Chondrocyte (in vitro differentiated cells): ENCODE measurements around the gene TBC1D17. TPM values are rescaled to one million over a fixed set of nuclear protein-coding genes. Genes with fewer than 3 reads are reported as not detected.
A peak's percentile ranks its signal among the peaks of the same experiment; 100 is the strongest.

Source experiments
- DNase-seq: peaks from one replicate; pipeline ENCODE4 v3.0.0; 2021; ENCODE audit warnings: mixed read lengths, low spot score
- H3K27ac Mint-ChIP-seq: one replicate; pipeline ENCODE4 v1.8.0; 2021; ENCODE audit warnings: mild to moderate bottlenecking, moderate library complexity, mixed read lengths; ENCODE audit not compliant: unreplicated experiment
- H3K27me3 Mint-ChIP-seq: 2 replicates; pipeline ENCODE4 v1.8.0; 2021; ENCODE audit warnings: low read depth, mixed read lengths
- H3K36me3 Mint-ChIP-seq: 2 replicates; pipeline ENCODE4 v1.8.0; 2021; ENCODE audit warnings: low read depth, mixed read lengths
- H3K4me1 Mint-ChIP-seq: 2 replicates; pipeline ENCODE4 v1.8.0; 2021; ENCODE audit warnings: low read depth, mild to moderate bottlenecking, mixed read lengths
- H3K4me3 Mint-ChIP-seq: one replicate; pipeline ENCODE4 v1.8.0; 2021; ENCODE audit warnings: mild to moderate bottlenecking, moderate library complexity, mixed read lengths; ENCODE audit not compliant: unreplicated experiment
- H3K9me3 Mint-ChIP-seq: 2 replicates; pipeline ENCODE4 v1.8.0; 2021; ENCODE audit warnings: low read depth, mixed read lengths
- CTCF ChIP-seq: fragments of 200-600 bp; sonication (generic); IDR thresholded peaks from 2 replicates; pipeline ENCODE4 v1.5.0; 2021; ENCODE audit warnings: antibody characterized with exemption, mild to moderate bottlenecking, moderate library complexity
- total RNA-seq: library from RNA; stranded (reverse); gene quantifications from 3 replicates; pipeline ENCODE4 v1.2.1, GENCODE V29; 2021

Gene TBC1D17
- total RNA-seq, 1 donor from 2014 or later = 44.8 TPM

- no peak overlapping the region for H3K4me3 Mint-ChIP-seq
- peaks cover 4% of the 10 kb centered on the region for H3K9me3 Mint-ChIP-seq
- H3K27me3 Mint-ChIP-seq = no peaks in the 10 kb centered on the region
- no peak for TF ChIP-seq CTCF
- peak overlapping the region; percentile 41 for H3K27ac Mint-ChIP-seq
- peaks cover 4% of the 10 kb centered on the region for H3K4me1 Mint-ChIP-seq
- peaks cover 14% of the 10 kb centered on the region for H3K36me3 Mint-ChIP-seq
- no peak for DNase-seq
Observed at GRCh38 chr19:49918089-49918488, 40.6 kb downstream of the TBC1D17 start.

- no peak for TF ChIP-seq CTCF
- Mint-ChIP-seq H3K9me3 (no peaks in the 10 kb centered on the region), H3K4me3 (no peak overlapping the region), H3K27me3 (no peaks in the 10 kb centered on the region), H3K36me3 (peaks cover 12% of the 10 kb centered on the region), H3K4me1 (peaks cover 15% of the 10 kb centered on the region), H3K27ac (no peak overlapping the region)
- DNase-seq = no peak
Observed at GRCh38 chr19:49920624-49921363, 43.3 kb downstream of the TBC1D17 start.

GRCh38 chr19:49921871-49922795 lies 44.6 kb downstream of the TBC1D17 start:
- Mint-ChIP-seq H3K4me1 (peaks cover 19% of the 10 kb centered on the region), H3K4me3 (no peak overlapping the region), H3K36me3 (peaks cover 12% of the 10 kb centered on the region), H3K27ac (peak overlapping the region; percentile 27), H3K9me3 (no peaks in the 10 kb centered on the region), H3K27me3 (no peaks in the 10 kb centered on the region)
- no peak for TF ChIP-seq CTCF
- DNase-seq = no peak

GRCh38 chr19:49923055-49924003 lies 45.8 kb downstream of the TBC1D17 start:
- Mint-ChIP-seq H3K9me3 (no peaks in the 10 kb centered on the region), H3K27ac (no peak overlapping the region), H3K27me3 (no peaks in the 10 kb centered on the region), H3K36me3 (peaks cover 12% of the 10 kb centered on the region), H3K4me1 (peaks cover 30% of the 10 kb centered on the region), H3K4me3 (no peak overlapping the region)
- TF ChIP-seq CTCF = no peak
- DNase-seq = no peak
